Aorta (tissue), 5 donors: Measurements from ENCODE around the gene MFSD11. TPM values are rescaled to one million over a fixed set of nuclear protein-coding genes. Genes with fewer than 3 reads are reported as not detected.
"Not testable (repeated sequence)": the region's sequence is repeated elsewhere in the genome, so short reads cannot be mapped to it uniquely, and the experiment has no call there.

Experiments
- ATAC-seq: fragments of 200-7000 bp; cut with Tn5 transposase; one replicate; pipeline ENCODE4 v1.9.1; 2022; ENCODE audit warnings: moderate library complexity; ENCODE audit not compliant: low FRiP score
- DNase-seq, 2 donors: peaks; one replicate each; pipeline ENCODE4 v3.0.0-alpha.2; 2020
- H3K27ac ChIP-seq, 2 donors: one replicate each; pipeline ENCODE4 v1.5.1; 2013; ENCODE audit warnings: low read length in 2 of 2, mild to moderate bottlenecking in 2 of 2, moderate library complexity in 2 of 2, control low read depth in 1 of 2, inconsistent platforms in 1 of 2, low read depth in 1 of 2
- H3K27me3 ChIP-seq, 2 donors: one replicate each; pipeline ENCODE4 v1.6.1; 2013; ENCODE audit warnings: control low read depth in 1 of 2, low read length in 1 of 2, mild to moderate bottlenecking in 1 of 2, moderate library complexity in 1 of 2; ENCODE audit not compliant: insufficient read depth in 2 of 2, control insufficient read depth in 1 of 2
- H3K36me3 ChIP-seq, 2 donors: one replicate each; pipeline ENCODE4 v1.6.1; 2013; ENCODE audit warnings: control low read depth in 1 of 2, low read length in 1 of 2, mild to moderate bottlenecking in 1 of 2; ENCODE audit not compliant: insufficient read depth in 2 of 2, control insufficient read depth in 1 of 2
- H3K4me1 ChIP-seq, 2 donors: one replicate each; pipeline ENCODE4 v1.6.1; 2013; ENCODE audit warnings: low read length in 2 of 2, control low read depth in 1 of 2, mild to moderate bottlenecking in 1 of 2, moderate library complexity in 1 of 2; ENCODE audit not compliant: insufficient read depth in 2 of 2, control insufficient read depth in 1 of 2
- H3K4me3 ChIP-seq, 2 donors: one replicate each; pipeline ENCODE4 v1.5.1; 2013; ENCODE audit warnings: low read length in 2 of 2, control low read depth in 1 of 2, mild to moderate bottlenecking in 1 of 2
- H3K9me3 ChIP-seq: one replicate; pipeline ENCODE4 v1.6.1; 2013; ENCODE audit warnings: mild to moderate bottlenecking, low read length; ENCODE audit not compliant: control insufficient read depth
- WGBS, 2 donors: extraction: QIAGEN DNeasy Blood & Tissue Kit; methylation state at CpG; one replicate each; pipeline ENCODE4 v1.1.7; 2013; 5-methylcytosine and 5-hydroxymethylcytosine counted together
- intact Hi-C, 2 donors: fragments of 100-400 bp; cut with DNase I; formaldehyde crosslinking; loops; one replicate each; pipeline versions ENCODE4 v1.14.2 to v1.15.0; 2022
- polyA plus RNA-seq, 2 donors: library from polyadenylated mRNA; stranded (reverse); fragments of 200-250 nt; gene quantifications; one replicate each; pipeline ENCODE4 v1.2.3, GENCODE V29; 2013
- total RNA-seq, 2 donors: library from RNA; stranded (reverse); fragmentation: NEBNext Ultra II Directional; extraction: Animal tissue kit (Norgen Biotek cat#: 25700); gene quantifications; one replicate each; pipeline ENCODE4 v1.2.1, GENCODE V29; 2021
- donor health status: healthy with polysubstance abuse.
- donor health status: Bipolar disorder and iron deficiency.
- donor health status: DM: no; HTN: no; CAD: no.
- donor health status: DM: no; HTN: no; CAD: no.
- donor health status: DM: yes; HTN: yes; CAD: no.

The MFSD11 gene
- total and polyA plus RNA-seq, 4 donors: 6.8 to 38.2 (median 22.2) TPM

DNA sequence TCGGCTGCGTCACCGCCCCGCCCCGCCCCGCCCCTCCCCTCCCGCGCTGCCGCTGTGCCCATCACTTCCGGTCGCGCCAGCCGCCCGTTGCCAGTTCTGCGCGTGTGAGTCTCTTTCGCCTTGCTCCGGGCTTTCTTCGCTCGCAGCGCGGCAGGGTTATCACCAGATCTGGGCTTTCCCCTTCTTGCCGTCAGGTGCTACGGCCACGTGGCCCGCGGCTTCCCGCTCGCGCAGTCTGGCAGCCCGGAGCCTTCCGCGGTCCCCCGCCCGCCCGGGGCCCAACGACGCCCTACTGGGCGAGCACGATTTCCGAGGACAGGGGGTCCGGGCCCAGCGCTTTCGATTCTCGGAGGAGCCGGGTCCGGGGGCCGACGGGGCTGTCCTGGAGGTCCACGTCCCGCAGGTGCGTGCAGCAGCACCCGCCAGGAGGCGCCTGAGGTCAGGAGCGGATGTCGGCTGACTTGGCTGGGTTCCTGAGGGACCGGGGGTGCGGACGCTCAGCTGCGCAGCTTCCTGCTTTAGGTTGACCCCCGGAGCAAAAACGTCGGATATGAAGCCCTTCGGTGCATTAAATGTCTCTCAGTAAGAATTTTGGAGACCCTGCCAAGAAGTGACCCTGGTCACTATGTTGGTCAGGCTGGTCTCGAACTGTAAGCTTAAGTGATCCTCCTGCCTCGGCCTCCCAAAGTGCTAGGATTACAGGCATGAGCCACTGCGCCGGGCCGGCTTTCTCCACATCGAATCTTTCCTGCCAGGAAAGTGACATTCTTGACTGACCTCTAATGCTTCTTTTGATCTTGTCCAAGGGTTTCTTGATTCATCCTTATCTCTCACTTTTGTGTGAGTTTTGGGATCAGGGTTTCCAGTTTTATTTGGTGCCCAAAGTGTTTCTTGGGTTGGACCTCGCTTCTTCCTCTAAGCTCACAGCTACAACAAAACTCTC is 10.9 kb upstream of the MFSD11 start, which contains the start of gene METTL23:
Gene METTL23 (plus strand): TSS at position 64 of the 943 bp plus-strand sequence. CDS start 2,872 bp downstream, outside the sequence.
- Histone ChIP-seq H3K4me3 (peak within 1 kb of the TSS; percentile 70 to 87), H3K27ac (peak within 1 kb of the TSS; percentile 93 to 95), H3K9me3 (no peaks in the 10 kb centered on the region), H3K36me3 (peaks cover 0 to 4% of the 10 kb centered on the region in 2 donors), H3K4me1 (peaks cover 0 to 3% of the 10 kb centered on the region in 2 donors), H3K27me3 (no peaks in the 10 kb centered on the region)
- intact Hi-C loops: no loop called here
- peak; percentile 82 for ATAC-seq
- DNase-seq: peak; percentile 91 to 95
- WGBS, 2 donors: 1% methylated on average over 54 to 71 of the region's 71 CpGs

DNA sequence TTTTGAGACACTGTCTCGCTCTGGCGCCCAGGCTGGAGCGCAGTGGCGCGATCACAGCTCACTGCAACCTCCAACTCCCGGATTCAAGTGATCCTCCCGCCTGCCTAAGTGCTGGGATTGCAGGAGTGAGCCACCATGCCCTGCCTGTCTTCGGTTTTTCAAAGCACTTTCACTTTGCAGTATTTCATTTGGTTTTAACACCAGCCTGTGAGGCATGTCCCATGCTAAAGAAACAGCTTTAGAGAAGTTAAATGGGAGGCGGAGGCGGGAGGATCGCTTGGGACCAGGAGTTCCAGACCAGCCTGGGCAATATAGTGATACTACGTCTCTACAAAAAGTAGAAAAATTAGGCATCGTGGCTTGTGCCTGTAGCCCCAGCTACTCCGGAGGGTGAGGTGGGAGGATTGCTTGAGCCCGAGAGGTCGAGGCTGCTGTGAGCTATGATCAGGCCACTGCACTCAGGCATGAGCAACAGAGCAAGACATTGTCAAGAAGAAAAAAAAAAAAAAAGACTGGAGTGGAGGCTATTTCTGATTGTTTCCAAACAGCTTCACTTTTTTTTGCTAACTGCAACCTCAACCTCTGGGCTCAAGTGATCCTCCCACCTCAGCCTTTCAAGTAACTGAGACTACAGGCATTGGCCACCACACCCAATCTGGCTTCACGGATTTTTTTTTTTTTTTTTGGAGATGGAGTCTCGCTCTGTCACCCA is 10.0 kb upstream of the MFSD11 start:
- peaks cover 0 to 3% of the 10 kb centered on the region in 2 donors for H3K4me1 ChIP-seq
- no peaks in the 10 kb centered on the region for H3K9me3 ChIP-seq
- H3K27me3 ChIP-seq: no peaks in the 10 kb centered on the region
- H3K4me3 ChIP-seq: peak overlapping the region in 1 of 2 donors; percentile 84
- WGBS, 2 donors: 58% methylated on average over 18 of the region's 18 CpGs
- peak overlapping the region in 1 of 2 donors; percentile 83 for H3K27ac ChIP-seq
- intact Hi-C loops: no loop called here
- ATAC-seq (no peak), DNase-seq (no peak)
- H3K36me3 ChIP-seq: peaks cover 0 to 1% of the 10 kb centered on the region in 2 donors

DNA sequence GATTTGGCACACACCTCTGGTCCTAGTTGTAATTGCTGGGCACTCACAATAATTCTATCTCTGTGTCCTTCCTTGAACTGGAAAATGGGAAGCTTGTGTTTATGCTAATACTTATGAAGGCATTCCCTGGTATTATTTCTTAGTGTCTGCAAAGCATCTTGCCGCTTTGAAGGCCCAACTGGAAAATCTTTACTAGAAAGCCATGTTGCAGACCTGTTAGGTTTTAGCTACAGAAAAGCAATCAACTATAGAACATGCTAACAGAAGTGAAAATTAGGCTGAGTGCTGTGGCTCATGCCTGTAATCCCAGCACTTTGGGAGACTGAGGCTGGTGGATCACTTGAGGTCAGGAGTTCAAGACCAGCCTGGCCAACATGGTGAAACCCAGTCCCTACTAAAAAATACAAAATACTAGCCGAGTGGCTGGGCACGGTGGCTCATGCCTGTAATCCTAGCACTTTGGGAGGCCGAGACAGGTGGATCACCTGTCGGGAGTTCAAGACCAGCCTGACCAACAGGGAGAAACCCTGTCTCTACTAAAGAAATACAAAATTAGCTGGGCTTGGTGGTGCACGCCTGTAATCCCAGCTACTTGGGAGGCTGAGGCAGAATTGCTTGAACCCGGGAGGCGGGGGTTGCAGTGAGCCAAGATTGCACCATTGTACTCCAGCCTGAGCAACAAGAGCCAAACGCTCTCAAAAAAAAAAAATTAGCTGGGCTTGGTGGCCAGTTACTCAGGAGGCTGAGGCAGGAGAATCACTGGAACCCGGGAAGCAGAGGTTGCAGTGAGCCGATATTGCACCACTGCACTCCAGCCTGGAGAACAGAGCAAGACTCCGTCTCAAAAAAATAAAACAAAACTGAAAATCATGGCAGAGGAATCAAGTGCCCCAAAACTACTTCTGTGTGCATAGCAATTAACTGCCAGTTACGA is 5.9 kb upstream of the MFSD11 start:
- intact Hi-C loops, H3K9me3 ChIP-seq, H3K4me1 ChIP-seq, H3K27me3 ChIP-seq, H3K36me3 ChIP-seq, H3K27ac ChIP-seq, ATAC-seq, DNase-seq, H3K4me3 ChIP-seq: not testable (repeated sequence)
- WGBS, 2 donors: 83 to 84% methylated on average over 13 of the region's 13 CpGs

DNA sequence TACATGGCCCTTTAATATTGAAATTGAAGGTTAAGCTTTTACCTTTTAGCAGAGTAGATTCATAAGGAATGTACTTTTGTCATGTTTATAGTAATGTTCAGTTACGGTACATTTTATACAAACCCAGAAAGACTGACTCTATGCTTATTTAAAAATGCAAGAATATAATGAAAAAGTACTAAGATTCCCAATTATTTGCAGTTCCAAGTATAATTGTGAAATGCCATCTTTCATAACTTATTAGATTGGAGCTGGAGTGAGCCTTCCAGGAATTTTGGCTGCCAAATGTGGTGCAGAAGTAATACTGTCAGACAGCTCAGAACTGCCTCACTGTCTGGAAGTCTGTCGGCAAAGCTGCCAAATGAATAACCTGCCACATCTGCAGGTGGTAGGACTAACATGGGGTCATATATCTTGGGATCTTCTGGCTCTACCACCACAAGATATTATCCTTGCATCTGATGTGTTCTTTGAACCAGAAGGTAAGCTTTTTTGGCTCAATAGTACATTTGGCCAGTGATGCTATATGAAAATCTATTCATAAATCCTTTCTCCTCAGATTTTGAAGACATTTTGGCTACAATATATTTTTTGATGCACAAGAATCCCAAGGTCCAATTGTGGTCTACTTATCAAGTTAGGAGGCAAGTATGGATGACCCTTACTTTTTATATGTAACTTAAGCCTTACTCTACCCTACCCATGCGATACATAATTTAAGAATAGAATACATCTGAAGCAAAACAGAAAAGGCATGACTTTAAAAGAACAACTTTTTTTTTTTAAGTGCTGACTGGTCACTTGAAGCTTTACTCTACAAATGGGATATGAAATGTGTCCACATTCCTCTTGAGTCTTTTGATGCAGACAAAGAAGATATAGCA is 4.9 kb upstream of the MFSD11 start:
- Histone ChIP-seq H3K4me3 (no peak overlapping the region), H3K27me3 (peaks cover 0 to 2% of the 10 kb centered on the region in 2 donors), H3K27ac (no peak overlapping the region), H3K4me1 (peaks cover 0 to 3% of the 10 kb centered on the region in 2 donors), H3K9me3 (no peaks in the 10 kb centered on the region), H3K36me3 (peaks cover 3 to 4% of the 10 kb centered on the region in 2 donors)
- ATAC-seq (no peak), DNase-seq (no peak)
- intact Hi-C loops: no loop called here
- WGBS, 2 donors: 35 to 40% methylated on average over 3 of the region's 3 CpGs

DNA sequence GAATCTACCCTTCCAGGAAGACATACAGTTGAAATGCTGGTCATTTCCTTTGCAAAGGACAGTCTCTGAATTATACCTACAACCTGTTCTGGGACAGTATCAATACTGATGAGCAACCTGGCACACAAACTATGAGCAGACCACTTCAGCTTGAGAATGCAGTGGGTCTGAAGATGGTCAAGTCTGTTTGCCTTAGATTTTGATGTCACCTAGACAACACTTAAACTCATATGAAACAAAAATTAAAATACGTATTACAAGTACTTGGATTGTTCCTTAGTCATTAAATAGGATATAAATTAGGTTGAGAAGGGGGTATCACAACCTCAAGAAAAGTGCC is 4.3 kb upstream of the MFSD11 start:
- Histone ChIP-seq H3K4me1 (peaks cover 0 to 3% of the 10 kb centered on the region in 2 donors), H3K9me3 (no peaks in the 10 kb centered on the region), H3K4me3 (no peak overlapping the region), H3K36me3 (peaks cover 3 to 4% of the 10 kb centered on the region in 2 donors), H3K27ac (no peak overlapping the region), H3K27me3 (peaks cover 0 to 2% of the 10 kb centered on the region in 2 donors)
- intact Hi-C loops: no loop called here
- WGBS, 2 donors: 48 to 60% methylated on average over 1 of the region's 1 CpG
- DNase-seq (no peak), ATAC-seq (no peak)

DNA sequence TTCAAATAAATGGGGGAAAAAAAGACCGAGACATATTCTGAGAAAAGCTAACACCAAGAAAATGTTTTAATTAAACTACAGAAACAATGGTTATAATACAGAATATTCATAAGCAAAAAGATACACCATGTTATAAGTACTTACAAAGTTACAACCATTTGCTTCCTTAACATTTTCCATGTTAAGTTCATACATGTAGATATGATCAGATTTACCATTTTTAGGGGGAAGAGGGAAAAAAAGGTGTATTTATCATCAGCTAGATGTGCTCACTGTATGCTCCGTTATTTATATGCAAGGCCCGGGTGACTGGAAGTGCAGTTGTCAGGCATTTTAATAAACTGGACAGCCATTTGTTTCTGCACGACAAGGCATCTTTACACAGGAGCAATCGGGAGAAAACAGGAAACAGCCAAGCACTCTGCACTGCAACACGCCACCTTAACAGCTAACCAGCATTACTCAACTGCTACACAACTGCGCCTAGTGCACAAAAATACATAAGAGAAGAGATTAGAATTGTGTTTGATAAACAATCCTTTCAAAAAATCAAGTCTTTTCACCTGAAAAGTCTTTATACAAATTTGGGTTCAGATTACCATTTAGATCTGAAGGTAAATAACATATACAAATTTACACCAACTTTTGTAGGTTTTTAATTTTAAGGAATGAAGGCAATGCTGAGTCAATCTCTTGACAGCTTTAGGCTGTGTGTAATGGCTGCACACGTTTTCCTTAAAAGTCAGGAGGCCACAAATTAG is 3.7 kb upstream of the MFSD11 start:
- intact Hi-C loops: no loop called here
- H3K27ac ChIP-seq: peak overlapping the region in 1 of 2 donors; percentile 53

DNA sequence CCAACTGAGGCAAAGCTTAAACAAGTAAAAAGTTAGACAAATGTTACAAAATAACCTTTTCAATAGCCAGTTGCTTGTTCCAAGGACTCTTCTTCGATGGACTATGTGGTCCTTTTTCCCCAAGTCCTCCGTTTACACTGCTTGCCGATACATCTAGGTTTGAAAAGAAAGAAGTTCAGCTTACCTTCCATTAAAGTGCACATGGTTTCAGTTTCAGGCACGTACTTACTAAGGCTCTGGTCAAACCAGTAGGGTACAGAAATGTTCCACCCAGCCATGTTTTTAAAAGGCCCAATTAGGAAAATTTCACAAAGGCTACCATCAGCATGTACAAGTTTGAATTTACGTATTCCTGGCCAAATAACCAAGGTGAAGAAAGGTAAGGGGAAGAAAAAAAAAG is 2.9 kb upstream of the MFSD11 start:
- DNase-seq: no peak
- intact Hi-C loops: no loop called here
- Histone ChIP-seq H3K27me3 (peaks cover 0 to 2% of the 10 kb centered on the region in 2 donors), H3K4me3 (peak overlapping the region in 1 of 2 donors; percentile 52), H3K36me3 (peaks cover 3 to 4% of the 10 kb centered on the region in 2 donors), H3K9me3 (no peaks in the 10 kb centered on the region), H3K27ac (no peak overlapping the region), H3K4me1 (peaks cover 0 to 3% of the 10 kb centered on the region in 2 donors)
- 16% methylated on average over 5 of the region's 5 CpGs for WGBS, 2 donors
- no peak for ATAC-seq

More for the DNA sequence above, 3.7 kb upstream of the MFSD11 start:
- Histone ChIP-seq H3K4me3 (no peak overlapping the region), H3K36me3 (peaks cover 3 to 4% of the 10 kb centered on the region in 2 donors), H3K27me3 (peaks cover 0 to 2% of the 10 kb centered on the region in 2 donors), H3K4me1 (peaks cover 0 to 3% of the 10 kb centered on the region in 2 donors), H3K9me3 (no peaks in the 10 kb centered on the region)
- DNase-seq (no peak), ATAC-seq (no peak)
- 20 to 26% methylated on average over 8 of the region's 8 CpGs for WGBS, 2 donors
